Endothelial cell of umbilical vein (primary cell): ENCODE measurements around the gene AIDA. TPM values are rescaled to one million over a fixed set of nuclear protein-coding genes. Genes with fewer than 3 reads are reported as not detected.
A peak's percentile ranks its signal among the peaks of the same experiment; 100 is the strongest.

Source experiments
- BruUV-seq: library from RNA; stranded (reverse); fragments of 400-500 nt; replicated peaks from 2 replicates; lab custom pipeline; 2021; lab: Mats Ljungman, UMichigan
- CTCF ChIA-PET: fragments of 300-600, 350-600 bp; sonication (Branson Sonifier 250); formaldehyde crosslinking; loops from one replicate; lab custom pipeline; 2021; ENCODE audit warnings: antibody characterized with exemption, inconsistent platforms; lab: Charles Lee
- POLR2A ChIA-PET: fragments of 300-600, 350-600 bp; sonication (Branson Sonifier 250); formaldehyde crosslinking; loops from one replicate; lab custom pipeline; 2021; ENCODE audit warnings: antibody characterized with exemption, inconsistent platforms; lab: Charles Lee
- DNase-seq: peaks from one replicate; pipeline ENCODE4 v3.0.0-alpha.2; 2011; ENCODE audit warnings: low read depth, low spot score
- FAIRE-seq: peaks from 2 replicates; lab custom pipeline; 2011; peaks lifted over from hg19 to GRCh38; lab: Jason Lieb, UNC
- H2AFZ ChIP-seq: 2 replicates; pipeline ENCODE4 v1.6.0; 2012; ENCODE audit warnings: low read depth, low read length, control low read depth, inconsistent platforms
- H3K27ac ChIP-seq: 2 replicates; pipeline ENCODE4 v1.5.1; 2011; ENCODE audit warnings: low read depth, mild to moderate bottlenecking, control low read depth, low read length, moderate library complexity; ENCODE audit not compliant: insufficient read depth
- H3K27me3 ChIP-seq, 2 experiments: 2 replicates each; pipeline versions ENCODE4 v1.6.0 to v1.6.1; 2011; ENCODE audit warnings: low read length in 2 of 2, mixed read lengths in 1 of 2; ENCODE audit not compliant: control insufficient read depth in 2 of 2, insufficient read depth in 2 of 2
- H3K36me3 ChIP-seq, 2 experiments: 2 replicates in 1 of 2; 3 replicates in 1 of 2; pipeline ENCODE4 v1.5.1; 2011; ENCODE audit warnings: low read length in 2 of 2, mild to moderate bottlenecking in 1 of 2, moderate library complexity in 1 of 2; ENCODE audit not compliant: control insufficient read depth in 2 of 2, insufficient read depth in 2 of 2; ENCODE audit errors: extremely low read depth in 1 of 2
- H3K4me1 ChIP-seq: 3 replicates; pipeline ENCODE4 v1.5.1; 2011; ENCODE audit warnings: mild to moderate bottlenecking, low read length; ENCODE audit not compliant: control insufficient read depth, insufficient read depth; ENCODE audit errors: extremely low read depth
- H3K4me2 ChIP-seq: 2 replicates; pipeline ENCODE4 v1.6.1; 2011; ENCODE audit warnings: low read length, control low read depth, mixed read lengths; ENCODE audit not compliant: insufficient read depth
- H3K4me3 ChIP-seq, 3 experiments: fragments of 200-600 bp in 1 of 3; sonication (generic), shearing (Covaris generic) in 1 of 3; replicated peaks in 1 of 3; 2 replicates each; pipeline ENCODE4 v1.5.1; 2011 to 2016; ENCODE audit warnings: control low read depth in 3 of 3, low read length in 3 of 3, mild to moderate bottlenecking in 2 of 3, inconsistent platforms in 1 of 3, low read depth in 1 of 3, moderate library complexity in 1 of 3; ENCODE audit not compliant: insufficient read depth in 1 of 3
- H3K79me2 ChIP-seq: 2 replicates; pipeline ENCODE4 v1.6.0; 2012; ENCODE audit warnings: low read length, inconsistent platforms; ENCODE audit not compliant: control insufficient read depth, insufficient read depth
- H3K9ac ChIP-seq: replicated peaks from 2 replicates; pipeline ENCODE3; 2011; ENCODE audit warnings: low read length, control low read depth; ENCODE audit not compliant: insufficient read depth; ENCODE audit errors: extremely low read depth
- H3K9me1 ChIP-seq: replicated peaks from 3 replicates; pipeline ENCODE4 v1.6.0; 2011; ENCODE audit warnings: mild to moderate bottlenecking, low read length; ENCODE audit not compliant: control insufficient read depth, insufficient read depth; ENCODE audit errors: extremely low read depth
- H3K9me3 ChIP-seq: replicated peaks from 2 replicates; pipeline ENCODE4 v1.5.1; 2012; ENCODE audit warnings: low read length, inconsistent platforms; ENCODE audit not compliant: control insufficient read depth, insufficient read depth
- H4K20me1 ChIP-seq: replicated peaks from 2 replicates; pipeline ENCODE3; 2011; ENCODE audit warnings: mild to moderate bottlenecking, low read length; ENCODE audit not compliant: control insufficient read depth, insufficient read depth; ENCODE audit errors: extremely low read depth
- EZH2 ChIP-seq: IDR thresholded peaks from 2 replicates; pipeline ENCODE4 v1.6.1; 2012; ENCODE audit warnings: borderline replicate concordance, low read depth, mild to moderate bottlenecking, moderate library complexity, low read length, inconsistent platforms; ENCODE audit not compliant: severe bottlenecking
- FOS ChIP-seq: IDR thresholded peaks from 2 replicates; pipeline ENCODE4 v1.6.1; 2011; ENCODE audit warnings: mild to moderate bottlenecking, low read length, moderate library complexity, borderline replicate concordance; ENCODE audit not compliant: insufficient read depth
- GATA2 ChIP-seq: IDR thresholded peaks from 2 replicates; pipeline ENCODE4 v1.7.0; 2011; ENCODE audit warnings: low read depth, mild to moderate bottlenecking, moderate library complexity, mixed read lengths, low read length; ENCODE audit not compliant: insufficient read length, insufficient read depth
- JUN ChIP-seq: IDR thresholded peaks from 2 replicates; pipeline ENCODE4 v1.6.1; 2011; ENCODE audit warnings: borderline replicate concordance, low read depth; ENCODE audit not compliant: insufficient read length, insufficient read depth
- MYC ChIP-seq: IDR thresholded peaks from one replicate; pipeline ENCODE4 v1.6.1; 2011; ENCODE audit warnings: mild to moderate bottlenecking, low read depth, low read length
- POLR2A ChIP-seq: IDR thresholded peaks from 2 replicates; pipeline ENCODE4 v1.6.1; 2012; ENCODE audit warnings: low read depth, mild to moderate bottlenecking, control low read depth, low read length
- POLR2AphosphoS5 ChIP-seq: IDR thresholded peaks from 2 replicates; pipeline ENCODE4 v1.6.1; 2012; ENCODE audit warnings: low read depth, mild to moderate bottlenecking, control low read depth, low read length, moderate library complexity; ENCODE audit not compliant: insufficient read depth
- dilution Hi-C: fragments of 300-500 bp; cut with MboI; formaldehyde crosslinking; loops from one replicate; pipeline ENCODE4 v1.15.0; 2019; ENCODE audit warnings: low sequenced_read_pairs; ENCODE audit not compliant: extremely low pct_ligation_motif_present
- intact Hi-C: fragments of 100-400 bp; cut with micrococcal nuclease; formaldehyde crosslinking; loops from one replicate; pipeline ENCODE4 v1.10.0; 2022
- polyA plus RNA-seq, 4 experiments: library from polyadenylated mRNA; depleted of rRNA in 3 of 4; stranded (reverse) in 3 of 4; unstranded in 1 of 4; fragments of >200 nt; gene quantifications; 2 replicates each; pipeline versions ENCODE4 v1.2.1 to v1.2.3, GENCODE V29; 2011 to 2012; ENCODE audit warnings: missing spikeins in 1 of 4
- total RNA-seq: library from RNA; stranded (reverse); gene quantifications from 2 replicates; pipeline ENCODE4 v1.2.3, GENCODE V29; 2021
- TF ChIP-seq, protein P1 (sequence below): IDR thresholded peaks from 2 replicates; pipeline ENCODE4 v1.6.1; 2011; ENCODE audit not compliant: insufficient read depth, insufficient read length
- TF ChIP-seq, protein P2 (sequence below), 2 donors: IDR thresholded peaks; 1 replicate in 1 of 2; 2 replicates in 1 of 2; pipeline ENCODE4 v1.5.1; 2011; ENCODE audit warnings: low read length in 2 of 2, mild to moderate bottlenecking in 2 of 2, moderate library complexity in 2 of 2, control low read depth in 1 of 2, inconsistent platforms in 1 of 2, low read depth in 1 of 2; ENCODE audit not compliant: insufficient read depth in 1 of 2; ENCODE audit errors: extremely low read depth in 1 of 2

Gene AIDA
- total and polyA plus RNA-seq, 2 donors (not counting 3 experiments of a cell fraction or from before 2014, with no cell fraction given) = 32.8 to 75.4 TPM

DNA sequence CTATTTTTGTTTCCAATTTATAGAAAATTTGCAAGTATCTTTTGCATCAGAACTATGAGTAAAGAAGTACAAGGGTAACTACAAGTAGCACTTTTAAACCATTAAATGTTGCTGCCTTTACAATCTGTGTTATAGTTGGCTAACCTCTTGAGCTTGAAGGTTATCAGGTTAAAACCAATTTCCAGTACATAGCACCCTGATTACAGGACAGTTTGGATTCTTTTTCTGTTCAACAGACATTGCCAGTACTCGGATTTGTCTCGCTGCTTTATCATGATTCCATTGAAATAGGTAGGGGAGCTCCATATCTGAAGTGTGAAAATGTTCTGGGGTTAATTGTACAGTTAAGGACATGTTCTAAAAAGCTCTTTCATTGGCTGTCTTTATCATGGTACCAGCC, 54.4 kb downstream of the AIDA start:
- ChIA-PET POLR2A (no interaction called here), CTCF (interaction anchor here (1.5 kb wide), 1 partner anchor 13 kb away, joined by 7 read pairs; no protein-coding TSS in a partner anchor)
- dilution Hi-C loops = no loop called here
- H3K4me3 ChIP-seq = no peak overlapping the region
- intact Hi-C loops = no loop called here
- H3K9ac ChIP-seq = no peak overlapping the region
- BruUV-seq = no TSS peak
- no peaks in the 10 kb centered on the region for H3K9me3 ChIP-seq
- H3K4me1 ChIP-seq = no peaks in the 10 kb centered on the region
- no peak overlapping the region for H2AFZ ChIP-seq
- FAIRE-seq = no peak
- H3K79me2 ChIP-seq = no peaks in the 10 kb centered on the region
- TF ChIP-seq GATA2 (no peak), POLR2AphosphoS5 (no peak), JUN (no peak), POLR2A (no peak), MYC (no peak), EZH2 (no peak), FOS (no peak)
- TF ChIP-seq, protein P1, sequence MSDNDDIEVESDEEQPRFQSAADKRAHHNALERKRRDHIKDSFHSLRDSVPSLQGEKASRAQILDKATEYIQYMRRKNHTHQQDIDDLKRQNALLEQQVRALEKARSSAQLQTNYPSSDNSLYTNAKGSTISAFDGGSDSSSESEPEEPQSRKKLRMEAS = no peak
- TF ChIP-seq, protein P2, sequence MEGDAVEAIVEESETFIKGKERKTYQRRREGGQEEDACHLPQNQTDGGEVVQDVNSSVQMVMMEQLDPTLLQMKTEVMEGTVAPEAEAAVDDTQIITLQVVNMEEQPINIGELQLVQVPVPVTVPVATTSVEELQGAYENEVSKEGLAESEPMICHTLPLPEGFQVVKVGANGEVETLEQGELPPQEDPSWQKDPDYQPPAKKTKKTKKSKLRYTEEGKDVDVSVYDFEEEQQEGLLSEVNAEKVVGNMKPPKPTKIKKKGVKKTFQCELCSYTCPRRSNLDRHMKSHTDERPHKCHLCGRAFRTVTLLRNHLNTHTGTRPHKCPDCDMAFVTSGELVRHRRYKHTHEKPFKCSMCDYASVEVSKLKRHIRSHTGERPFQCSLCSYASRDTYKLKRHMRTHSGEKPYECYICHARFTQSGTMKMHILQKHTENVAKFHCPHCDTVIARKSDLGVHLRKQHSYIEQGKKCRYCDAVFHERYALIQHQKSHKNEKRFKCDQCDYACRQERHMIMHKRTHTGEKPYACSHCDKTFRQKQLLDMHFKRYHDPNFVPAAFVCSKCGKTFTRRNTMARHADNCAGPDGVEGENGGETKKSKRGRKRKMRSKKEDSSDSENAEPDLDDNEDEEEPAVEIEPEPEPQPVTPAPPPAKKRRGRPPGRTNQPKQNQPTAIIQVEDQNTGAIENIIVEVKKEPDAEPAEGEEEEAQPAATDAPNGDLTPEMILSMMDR (IDR thresholded peaks at IDR 0.05; ENCODE audit: extremely low read depth in 1 of 2, insufficient read depth in 1 of 2, low read depth in 1 of 2, low read length in 2 of 2) = no peak
- H3K4me2 ChIP-seq = no peak overlapping the region
- H3K36me3 ChIP-seq = peaks cover 24 to 35% of the 10 kb centered on the region in 2 experiments
- H3K27ac ChIP-seq = no peak overlapping the region
- peak; percentile 15 for DNase-seq
- no peaks in the 10 kb centered on the region for H3K9me1 ChIP-seq
- H3K27me3 ChIP-seq = no peaks in the 10 kb centered on the region
- no peaks in the 10 kb centered on the region for H4K20me1 ChIP-seq
